T-helper 2 cell (primary cell): Measurements from ENCODE around the gene TFAP2A.

ENCODE experiments used
- DNase-seq, 5 experiments: peaks; one replicate each; pipeline versions ENCODE4 v3.0.0 to v3.0.0-alpha.2; 2012 to 2022

TFAP2A gene

GRCh38 chr6:10412461-10413261 lies 2.2 kb downstream of the TFAP2A start:
- DNase-seq = no peak

GRCh38 chr6:10411971-10412460 lies 2.9 kb downstream of the TFAP2A start:
- DNase-seq = peak in 2 of 5 experiments; percentile 48 to 73

- DNase-seq = no peak
Measured at GRCh38 chr6:10411131-10411970, 3.5 kb downstream of the TFAP2A start.

GRCh38 chr6:10410207-10411050 lies 4.4 kb downstream of the TFAP2A start:
- no peak for DNase-seq

- DNase-seq = no peak
Measured at GRCh38 chr6:10409731-10410206, 5.1 kb downstream of the TFAP2A start.

- DNase-seq = no peak
Measured at GRCh38 chr6:10409233-10409721, 5.6 kb downstream of the TFAP2A start.

- no peak for DNase-seq
Measured at GRCh38 chr6:10408457-10408856, 6.4 kb downstream of the TFAP2A start.

- no peak for DNase-seq
Measured at GRCh38 chr6:10407674-10408054, 7.2 kb downstream of the TFAP2A start.

- DNase-seq = no peak
Measured at GRCh38 chr6:10407018-10407673, 7.7 kb downstream of the TFAP2A start.

GRCh38 chr6:10406556-10406955 lies 8.3 kb downstream of the TFAP2A start:
- DNase-seq = no peak

GRCh38 chr6:10405513-10405900 lies 9.4 kb downstream of the TFAP2A start:
- no peak for DNase-seq

- no peak for DNase-seq
Measured at GRCh38 chr6:10404799-10405512, 9.9 kb downstream of the TFAP2A start.

- DNase-seq = peak; percentile 63 to 98 (median 78)
Measured at GRCh38 chr6:10404107-10404798, 10.6 kb downstream of the TFAP2A start.

GRCh38 chr6:10403385-10404106 lies 11.3 kb downstream of the TFAP2A start:
- no peak for DNase-seq

GRCh38 chr6:10402648-10403311 lies 12.1 kb downstream of the TFAP2A start:
- DNase-seq = no peak

- DNase-seq = no peak
Measured at GRCh38 chr6:10401632-10402223, 13.1 kb downstream of the TFAP2A start.

- no peak for DNase-seq
Measured at GRCh38 chr6:10401004-10401536, 13.8 kb downstream of the TFAP2A start.

- DNase-seq = no peak
Measured at GRCh38 chr6:10400330-10400729, 14.5 kb downstream of the TFAP2A start.

- no peak for DNase-seq
Measured at GRCh38 chr6:10399451-10399850, 15.4 kb downstream of the TFAP2A start.
